Tibial nerve (tissue), 4 donors: Measurements from ENCODE around the gene TMPRSS11F.
"Not testable (repeated sequence)": the region's sequence is repeated elsewhere in the genome, so short reads cannot be mapped to it uniquely, and the experiment has no call there.

Source experiments
- CTCF ChIP-seq, 5 experiments: fragments of 200-600 bp in 3 of 5; fragments of 450-650 bp in 2 of 5; sonication (generic) in 3 of 5; IDR thresholded peaks; one replicate each; pipeline ENCODE4 v1.5.1; 2016 to 2019; ENCODE audit warnings: antibody characterized with exemption in 5 of 5, mild to moderate bottlenecking in 3 of 5, moderate library complexity in 2 of 5
- EP300 ChIP-seq, 2 donors: sonication (generic); formaldehyde crosslinking; IDR thresholded peaks; one replicate each; pipeline ENCODE4 v1.6.1; 2017; ENCODE audit warnings: antibody characterized with exemption in 2 of 2, mild to moderate bottlenecking in 1 of 2
- POLR2A ChIP-seq, 2 donors: fragments of 450-650 bp; IDR thresholded peaks; one replicate each; pipeline ENCODE4 v1.6.1; 2017; ENCODE audit warnings: antibody characterized with exemption in 2 of 2, mild to moderate bottlenecking in 2 of 2, moderate library complexity in 2 of 2

- TF ChIP-seq CTCF, POLR2A, EP300 (IDR thresholded peaks at IDR 0.05): not testable (repeated sequence)
These were observed 44.7 kb upstream of the TMPRSS11F start for GRCh38 chr4:68174389-68174788.
